Activated T-cell treated with anti-CD3 and anti-CD28 coated beads for 48 hours (primary cell): ENCODE results near the gene CMIP.
"Not testable (repeated sequence)": the region's sequence is repeated elsewhere in the genome, so short reads cannot be mapped to it uniquely, and the experiment has no call there.

Experiments
- DNase-seq: peaks from one replicate; pipeline ENCODE4 v3.0.0-alpha.2; 2020; ENCODE audit warnings: low read depth

CMIP gene

GRCh38 chr16:81720973-81721906 lies 276.6 kb downstream of the CMIP start:
- no peak for DNase-seq

GRCh38 chr16:81723098-81723723 lies 278.6 kb downstream of the CMIP start:
- DNase-seq: no peak

GRCh38 chr16:81728435-81728834 lies 283.8 kb downstream of the CMIP start:
- no peak for DNase-seq

DNA sequence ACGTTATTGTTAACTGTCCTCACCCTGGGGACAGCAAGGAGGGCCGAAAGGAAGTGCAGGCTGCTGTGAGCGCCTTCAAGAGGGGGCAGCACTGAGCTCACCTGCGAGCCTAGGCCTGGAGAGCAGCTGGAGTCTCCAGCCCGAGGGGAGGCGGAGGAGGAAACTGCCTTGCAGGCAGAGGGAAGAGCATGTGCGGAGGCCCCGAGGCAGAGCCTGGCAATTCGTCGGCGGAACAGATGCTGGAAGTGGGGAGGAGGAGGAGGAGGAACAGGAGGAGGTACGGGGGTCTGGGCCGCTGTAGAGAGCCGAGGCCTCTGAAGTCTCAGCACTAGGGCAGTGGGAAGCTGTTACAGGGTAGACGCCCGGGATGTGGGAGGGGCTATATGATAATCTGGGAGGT lies 284.8 kb downstream of the CMIP start:
- no peak for DNase-seq

DNA sequence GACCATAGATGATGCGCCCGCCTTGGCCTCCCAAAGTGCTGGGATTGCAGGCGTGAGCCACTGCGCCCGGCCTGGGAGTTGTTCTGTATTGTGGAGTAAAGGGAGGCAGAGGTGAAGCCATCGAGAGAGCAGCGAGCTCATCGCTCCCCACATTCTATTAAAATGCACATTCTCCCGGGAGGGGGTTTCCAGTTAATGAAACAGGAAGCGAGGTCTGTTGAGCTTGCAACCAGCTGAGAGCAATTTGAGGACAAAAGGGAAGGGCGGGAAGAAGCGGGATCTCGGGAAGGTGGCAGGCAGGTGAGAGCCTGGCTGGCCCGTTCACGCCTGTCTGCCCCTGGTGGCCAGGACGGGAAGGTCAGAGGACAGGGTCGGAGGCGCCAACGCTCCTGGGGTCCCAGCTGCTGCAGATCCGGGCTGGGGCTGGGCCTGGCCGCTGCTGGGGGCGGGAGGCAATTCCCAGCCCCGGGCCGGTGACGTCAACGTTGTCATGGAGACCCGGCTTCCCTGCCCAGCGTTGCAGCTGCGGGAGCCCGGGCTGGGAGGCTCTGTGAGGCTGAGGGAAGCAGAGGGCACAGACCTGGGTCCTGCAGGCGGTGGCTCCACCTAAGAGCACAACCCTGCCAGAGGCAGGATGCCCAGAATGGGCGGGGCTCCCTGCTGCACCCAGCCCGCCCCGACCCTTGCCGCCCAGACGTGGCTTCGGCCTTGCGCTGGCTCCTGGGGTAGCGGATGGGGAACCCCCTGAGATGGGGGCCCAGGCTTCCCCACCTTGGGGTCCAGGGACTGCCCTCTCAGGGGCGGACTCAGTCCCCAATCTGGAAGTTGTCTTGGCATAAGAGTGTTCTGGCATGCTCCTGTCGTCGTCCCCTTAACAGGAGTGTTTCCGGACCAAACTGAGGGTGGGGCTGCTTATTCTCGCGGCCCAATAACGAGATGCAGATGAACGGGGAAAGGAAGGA lies 285.8 kb downstream of the CMIP start:
- DNase-seq: peak; percentile 48

GRCh38 chr16:81731649-81732048 lies 287.0 kb downstream of the CMIP start:
- DNase-seq: no peak

DNA sequence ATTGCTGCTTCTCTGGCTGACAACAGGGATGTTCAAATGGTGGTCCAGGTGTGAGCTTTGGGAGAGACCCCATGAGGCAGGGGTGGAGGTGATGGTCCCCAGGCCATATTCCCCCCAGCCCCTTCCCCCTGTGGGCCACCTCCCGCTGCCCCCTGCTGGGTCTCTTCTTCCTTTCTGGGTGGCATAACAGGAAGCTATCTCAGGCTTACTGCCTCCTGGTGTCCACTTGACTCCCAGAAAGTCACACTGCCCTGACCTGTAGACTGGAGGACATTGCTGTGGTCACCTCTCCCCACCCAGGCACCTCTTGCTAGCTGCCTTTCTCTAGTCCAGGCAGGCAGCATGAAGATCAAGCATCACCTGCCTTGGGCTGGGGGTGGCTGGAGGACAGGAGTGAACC lies 288.1 kb downstream of the CMIP start:
- no peak for DNase-seq

GRCh38 chr16:81733295-81733694 lies 288.7 kb downstream of the CMIP start:
- DNase-seq: no peak

DNA sequence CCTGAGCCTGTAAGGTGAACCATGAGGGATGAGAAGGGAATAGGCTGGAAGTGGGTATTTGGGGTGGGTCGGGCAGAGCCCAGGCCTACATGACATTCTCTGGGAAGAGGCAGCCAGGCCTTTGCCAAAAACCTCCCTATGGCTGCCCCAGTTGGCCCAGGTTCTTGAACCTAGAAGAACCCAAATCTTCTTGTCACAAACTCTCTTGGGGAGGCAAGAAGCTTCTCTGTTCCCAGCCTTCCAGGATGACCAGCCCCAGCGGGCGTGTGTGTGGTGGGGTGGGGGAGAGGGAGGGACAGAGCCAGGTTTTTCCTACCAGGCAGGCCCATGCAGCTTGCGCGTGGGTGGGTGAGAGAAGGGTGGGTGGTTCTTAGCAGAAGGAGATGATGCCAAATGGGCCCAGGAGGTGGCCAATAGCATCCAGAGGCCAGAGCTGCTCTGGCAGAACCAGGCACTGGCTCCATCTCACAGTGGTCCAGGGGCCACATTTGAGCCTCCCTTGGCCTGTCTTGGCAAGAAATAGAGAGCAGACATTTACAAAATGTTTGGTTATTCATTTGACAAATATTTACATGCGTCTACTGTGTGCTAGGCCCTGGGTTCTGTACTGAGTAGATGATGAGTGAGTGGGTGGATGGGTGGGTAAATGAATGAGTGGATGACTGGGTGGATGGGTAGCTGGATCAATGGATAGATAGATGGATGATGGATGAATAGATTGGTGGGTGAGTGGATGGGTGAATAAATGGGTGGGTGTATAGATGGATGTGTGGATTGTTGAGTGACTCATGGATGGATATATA lies 290.2 kb downstream of the CMIP start:
- no peak for DNase-seq

GRCh38 chr16:81737885-81738536 lies 293.4 kb downstream of the CMIP start:
- DNase-seq: peak; percentile 76

DNA sequence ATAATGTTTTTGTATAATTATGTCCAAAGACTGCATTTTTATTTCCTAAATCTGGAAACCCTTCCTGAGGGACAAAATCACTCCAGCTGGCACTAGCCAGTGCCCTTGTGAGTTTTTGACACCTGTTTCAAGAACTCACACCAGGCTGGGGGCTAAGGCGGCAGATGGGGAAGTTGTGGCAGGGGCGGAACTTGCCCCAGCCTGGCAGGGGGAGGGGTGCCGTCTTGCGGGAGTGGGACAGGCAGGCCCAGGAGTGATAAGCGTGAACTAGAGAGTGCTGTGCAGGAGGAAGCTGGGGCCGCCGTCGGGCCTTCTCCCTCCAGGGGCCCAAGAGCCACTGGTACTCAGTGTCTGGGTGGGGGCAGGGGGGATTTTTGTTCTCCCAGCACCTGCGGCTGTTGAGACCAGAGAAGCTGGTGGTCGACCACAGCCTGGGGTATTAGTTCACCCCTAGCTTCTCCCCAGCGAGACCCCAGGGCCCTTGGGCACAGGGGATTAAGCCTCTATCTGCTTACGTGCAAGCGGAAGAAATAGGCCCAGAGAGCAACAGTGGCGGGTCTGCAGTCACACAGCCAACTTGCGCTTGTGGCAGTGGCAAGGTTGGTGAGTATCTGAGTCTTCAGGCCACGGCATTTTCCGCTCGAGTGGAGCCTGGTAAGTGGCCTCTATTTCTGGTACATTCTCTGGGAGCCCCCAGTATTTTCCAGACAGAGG lies 294.3 kb downstream of the CMIP start:
- DNase-seq: no peak

DNA sequence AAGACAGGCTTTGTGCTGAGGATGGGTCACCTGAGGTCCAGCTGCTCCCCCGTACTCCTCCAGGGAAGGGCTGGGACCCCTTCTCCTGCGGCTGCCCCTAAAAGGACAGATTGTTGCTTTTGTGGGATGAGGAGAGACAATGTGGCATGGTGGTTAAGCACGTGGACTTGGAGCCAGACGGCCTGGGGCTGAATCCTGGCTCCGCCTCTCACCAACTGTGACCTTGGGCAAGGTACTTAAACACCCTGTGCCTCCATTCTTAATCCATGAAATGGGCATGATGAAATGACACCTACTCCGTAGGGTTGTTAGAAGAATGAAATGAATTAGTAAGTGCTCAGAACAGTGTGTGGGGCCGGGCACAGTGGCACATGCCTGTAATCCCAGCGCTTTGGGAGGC lies 294.9 kb downstream of the CMIP start:
- DNase-seq: no peak

DNA sequence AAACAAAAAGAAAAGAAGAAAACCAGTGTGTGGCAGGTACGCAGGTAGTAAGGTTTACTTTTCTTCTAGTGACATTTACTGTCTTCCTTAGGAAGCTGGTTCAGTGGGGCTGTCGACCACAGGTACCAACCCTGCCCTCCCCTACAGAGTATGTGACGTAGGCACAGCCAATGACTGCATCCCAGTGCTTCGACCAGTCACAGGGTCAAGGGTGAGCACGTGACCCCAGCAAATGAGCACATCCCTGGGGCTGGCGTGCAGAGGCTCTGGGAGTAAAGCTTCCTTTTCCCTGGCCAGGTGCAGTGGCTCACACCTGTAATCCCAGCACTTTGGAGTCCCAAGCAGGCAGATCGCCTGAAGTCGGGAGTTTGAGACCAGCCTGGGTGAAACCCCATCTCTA lies 295.6 kb downstream of the CMIP start:
- no peak for DNase-seq

GRCh38 chr16:81741430-81741770 lies 296.8 kb downstream of the CMIP start:
- DNase-seq: not testable (repeated sequence)

- no peak for DNase-seq
These were observed 299.8 kb downstream of the CMIP start for GRCh38 chr16:81744385-81744784.

DNA sequence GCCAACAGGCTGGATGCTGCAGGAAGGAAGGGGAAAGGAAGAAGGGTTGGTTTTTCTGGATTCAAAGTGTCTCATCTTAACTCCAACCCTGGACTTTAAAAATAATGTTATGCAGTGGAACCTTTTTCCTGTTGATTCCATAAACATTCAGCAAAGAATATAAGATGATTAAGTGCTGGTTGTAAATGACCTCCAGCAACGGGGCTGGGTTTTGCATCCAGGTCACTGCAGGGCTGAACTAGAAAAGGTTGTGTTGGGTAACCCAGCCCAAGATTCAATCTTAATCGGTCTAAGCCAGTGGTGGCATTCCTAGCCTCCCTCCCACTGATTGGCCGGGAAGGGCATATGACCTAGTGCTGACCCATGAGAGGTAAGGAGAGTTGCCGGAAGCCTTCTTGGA lies 300.3 kb downstream of the CMIP start:
- DNase-seq: no peak

GRCh38 chr16:81745704-81746558 lies 301.3 kb downstream of the CMIP start:
- DNase-seq: peak; percentile 63

DNA sequence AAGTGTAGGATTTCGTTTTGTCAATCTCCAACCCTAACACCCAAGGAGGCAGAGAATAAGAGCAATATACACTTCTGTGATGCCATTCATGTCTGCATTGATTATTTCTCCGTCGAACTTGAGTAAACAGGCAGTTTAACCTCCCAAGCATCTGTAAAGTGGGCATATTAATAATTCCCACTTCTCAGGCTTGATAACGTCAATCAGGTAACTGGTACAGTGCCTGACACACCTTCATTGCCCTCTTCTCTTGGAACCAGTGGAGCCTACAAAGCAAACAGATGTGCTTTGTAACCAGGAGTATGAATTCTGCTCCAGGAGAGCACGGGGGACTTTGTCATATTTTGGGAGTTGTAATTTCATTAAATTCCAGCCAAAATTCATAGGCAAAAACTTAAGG lies 302.0 kb downstream of the CMIP start:
- no peak for DNase-seq

DNA sequence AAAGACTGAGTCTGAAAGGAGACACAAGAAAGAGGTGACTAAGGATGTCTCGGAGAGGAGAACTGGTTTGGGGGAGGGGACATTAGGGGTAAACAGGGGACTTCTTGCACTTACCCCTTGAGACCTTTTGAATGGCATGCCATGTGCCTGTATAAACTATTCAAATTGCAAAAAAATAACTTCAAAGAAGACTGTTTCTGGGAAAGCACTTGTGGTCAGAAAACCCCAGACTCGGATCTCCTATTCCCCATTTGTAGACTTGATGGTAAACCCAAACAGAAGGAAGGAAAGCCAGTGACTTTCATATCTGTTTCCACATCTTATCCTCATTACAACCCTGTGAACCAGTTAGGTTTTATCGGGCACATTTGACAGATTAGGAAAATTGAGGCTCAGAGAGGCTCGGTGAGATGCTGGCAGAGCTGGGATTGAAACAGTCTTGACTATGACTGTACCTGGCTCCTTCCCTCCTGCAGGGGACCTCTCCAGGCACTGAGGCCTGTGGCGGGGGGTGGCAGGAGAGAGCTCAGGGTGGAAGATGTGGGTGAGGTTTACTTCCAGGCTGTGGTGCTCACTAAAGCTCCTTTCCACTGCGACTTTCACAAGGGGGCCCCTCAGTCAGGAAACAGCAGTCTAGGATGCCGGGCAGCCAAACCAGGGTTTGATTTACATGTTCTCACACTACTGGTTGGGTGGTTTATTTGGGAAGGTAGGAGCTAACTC lies 304.0 kb downstream of the CMIP start:
- no peak for DNase-seq
